ENCODE data around the gene SPOCD1.
A peak's percentile ranks its signal among the peaks of the same experiment; 100 is the strongest.

Gene SPOCD1

DNA sequence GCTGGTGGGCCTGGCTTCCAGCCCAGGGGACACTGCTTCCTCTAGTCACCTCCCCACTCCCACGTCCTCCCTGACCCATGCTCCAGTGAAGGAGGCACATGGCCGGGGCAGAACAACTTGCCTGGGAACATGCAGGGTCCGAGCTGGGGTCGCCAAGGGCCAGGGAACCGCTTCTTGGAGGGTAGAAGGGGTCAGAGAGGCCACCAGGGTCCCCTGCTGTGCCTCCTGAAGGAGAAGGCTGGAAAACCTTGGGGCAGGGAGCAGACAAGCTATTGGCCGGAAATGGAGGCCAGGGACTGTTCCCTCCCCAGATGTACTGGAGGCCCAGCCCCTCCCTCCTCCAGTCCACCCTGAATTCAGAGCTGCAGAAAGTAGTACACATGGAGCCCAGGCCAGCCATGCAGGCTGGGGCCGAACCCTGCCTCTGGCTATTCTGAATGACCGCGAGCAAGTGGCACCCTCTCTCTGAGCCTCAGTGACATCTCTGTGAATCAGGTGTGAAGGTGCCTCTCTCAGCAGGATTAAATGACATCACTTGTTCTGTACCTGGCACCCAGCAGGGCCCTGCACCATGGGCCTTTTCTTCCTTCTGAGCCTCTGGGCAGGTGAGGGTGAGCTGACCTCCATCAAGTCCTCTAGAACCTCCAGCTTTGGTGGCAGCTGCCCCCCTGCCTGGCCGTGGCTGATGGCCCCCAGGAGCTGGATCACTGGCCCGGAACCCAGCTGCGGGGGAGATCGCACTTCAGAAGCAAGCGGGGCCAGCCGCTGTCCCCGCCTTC lies 15.7 kb downstream of the SPOCD1 start:
- peak; percentile 29 for DNase-seq

DNA sequence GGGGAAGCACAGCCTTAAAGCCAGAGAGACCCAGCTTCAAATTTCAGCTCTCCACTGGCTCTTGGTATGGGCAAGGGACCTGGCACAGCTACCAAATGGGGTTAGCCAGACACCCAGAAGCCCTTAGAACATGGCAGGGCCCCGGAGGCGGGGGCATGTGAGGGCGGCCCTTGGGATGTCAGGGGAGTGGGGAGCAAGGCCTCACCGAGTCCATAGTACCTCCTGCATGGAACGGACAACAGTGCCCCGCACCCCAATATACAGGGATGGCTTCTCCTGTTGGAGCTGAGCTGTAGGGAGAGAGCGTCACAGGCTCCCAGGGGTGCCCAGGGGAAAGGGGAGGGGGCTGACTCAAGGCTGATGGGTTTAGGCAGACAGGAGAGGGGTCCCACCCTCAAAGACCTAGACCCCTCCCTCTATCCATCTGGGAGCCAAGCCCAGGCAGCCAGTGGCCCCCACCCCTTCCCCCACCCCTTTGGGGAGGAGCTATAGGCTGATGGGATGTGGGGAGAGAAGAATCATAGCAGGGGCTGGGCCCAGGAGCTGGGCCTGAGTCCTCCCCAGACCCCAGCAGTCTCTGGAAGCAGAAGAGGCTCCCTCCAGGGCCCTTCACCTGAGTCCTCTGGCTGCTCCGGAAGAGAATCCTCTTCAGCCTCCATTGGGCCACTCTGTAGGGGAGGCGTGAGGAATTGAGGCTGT lies 16.5 kb downstream of the SPOCD1 start:
- no peak for DNase-seq

- peak; percentile 92 for DNase-seq
Observed at GRCh38 chr1:31798433-31799195, 17.2 kb downstream of the SPOCD1 start.

DNA sequence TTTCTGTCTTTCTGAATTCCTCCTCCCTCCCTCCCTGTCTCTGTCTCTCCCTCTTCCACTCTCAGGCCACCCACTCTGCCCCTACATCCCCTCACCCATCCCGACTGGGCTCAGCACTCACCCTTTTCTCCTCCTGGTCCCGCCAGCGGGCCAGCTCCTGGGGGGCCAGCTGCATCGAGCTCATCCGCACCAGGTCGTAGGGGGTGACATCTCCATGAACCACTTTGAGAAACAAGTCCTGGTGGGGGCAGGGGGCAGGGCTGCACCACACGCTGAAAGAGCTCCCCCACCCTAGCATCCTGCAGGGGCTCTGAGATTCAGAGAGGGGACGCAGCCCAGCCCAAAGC lies 17.8 kb downstream of the SPOCD1 start:
- no peak for DNase-seq

- DNase-seq: no peak
Observed at GRCh38 chr1:31797216-31797615, 18.6 kb downstream of the SPOCD1 start.

DNA sequence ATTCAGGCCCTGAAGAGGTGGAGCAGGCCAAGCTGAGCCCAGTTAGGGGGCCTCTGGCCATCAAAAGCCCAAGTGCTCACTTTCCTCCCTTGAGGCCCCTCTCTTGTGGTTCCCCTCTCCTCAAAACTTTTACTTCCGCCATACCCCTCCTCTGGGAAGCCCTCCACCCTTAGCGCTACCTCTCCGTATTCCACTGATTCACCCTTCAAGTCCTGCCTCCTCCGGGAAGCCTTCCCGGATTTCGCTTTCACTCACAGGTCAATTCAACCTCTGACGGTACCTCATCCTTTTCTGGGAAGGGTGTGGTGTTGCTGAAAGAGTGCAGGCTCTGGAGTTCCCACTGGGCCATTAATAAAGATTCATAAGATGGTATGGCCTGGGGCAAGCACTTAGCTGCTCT lies 19.1 kb downstream of the SPOCD1 start:
- DNase-seq: no peak

GRCh38 chr1:31795801-31796621 lies 19.8 kb downstream of the SPOCD1 start:
- DNase-seq: no peak

DNA sequence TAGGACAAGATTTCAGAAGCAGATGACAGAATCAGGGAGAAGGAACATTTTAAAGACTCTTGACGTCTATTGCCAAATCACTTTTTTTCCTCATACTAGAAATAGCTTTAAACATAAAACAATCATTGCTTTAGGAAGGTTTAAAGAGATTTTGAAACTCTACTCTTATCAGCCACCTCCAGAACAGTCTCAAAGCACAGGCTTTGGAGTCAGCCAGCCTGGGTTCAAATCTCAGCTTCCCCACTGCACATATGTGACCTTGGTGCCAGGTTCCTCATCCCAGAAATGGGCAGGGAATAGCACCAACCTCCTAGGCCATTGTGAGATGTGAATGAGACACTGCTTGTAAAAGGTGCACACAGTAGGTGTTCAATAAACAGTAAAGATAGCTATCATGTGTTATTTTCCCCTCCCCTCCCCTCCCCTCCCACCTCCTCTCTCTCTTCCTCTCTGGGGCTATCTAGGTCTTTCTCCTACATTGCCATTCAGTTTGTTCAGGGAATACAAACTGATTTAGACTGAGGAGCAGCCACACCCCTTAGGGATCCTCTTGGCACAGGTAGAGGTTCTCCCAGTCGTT lies 20.6 kb downstream of the SPOCD1 start:
- no peak for DNase-seq

DNA sequence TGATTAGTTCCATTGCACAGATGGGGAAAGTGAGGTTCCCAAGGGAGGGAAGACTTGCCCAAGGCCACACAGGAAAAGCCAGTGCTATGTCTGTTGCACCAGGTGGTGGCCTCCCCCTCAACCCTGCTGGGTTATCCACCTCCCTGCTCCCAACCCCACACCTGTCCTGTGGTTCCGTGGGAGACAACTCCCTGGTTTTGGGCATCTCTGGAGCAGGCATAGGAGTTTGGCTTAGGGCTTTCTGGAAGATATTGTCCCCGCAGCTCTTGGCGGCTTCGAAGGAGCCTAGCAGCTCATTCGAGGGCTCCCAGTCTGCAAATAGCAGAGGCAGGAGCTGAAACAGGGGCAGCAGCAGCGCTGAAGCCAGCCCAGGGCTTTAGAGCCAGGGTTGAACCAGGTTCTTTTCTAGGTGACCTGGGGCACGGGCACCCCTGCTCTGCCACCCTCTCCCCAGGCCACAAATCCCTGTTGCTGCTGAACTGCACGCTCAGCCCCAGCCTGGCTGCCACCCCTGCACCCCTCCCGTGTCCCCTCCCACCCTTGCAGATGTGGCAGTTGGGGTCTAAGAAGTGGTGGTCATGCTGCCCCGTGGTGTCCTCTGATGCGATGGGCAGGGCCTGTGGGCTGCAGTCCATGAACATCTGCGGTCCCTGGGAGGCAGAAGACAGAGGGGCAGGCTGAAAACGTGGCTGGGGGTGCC lies 22.1 kb downstream of the SPOCD1 start:
- DNase-seq: no peak

DNA sequence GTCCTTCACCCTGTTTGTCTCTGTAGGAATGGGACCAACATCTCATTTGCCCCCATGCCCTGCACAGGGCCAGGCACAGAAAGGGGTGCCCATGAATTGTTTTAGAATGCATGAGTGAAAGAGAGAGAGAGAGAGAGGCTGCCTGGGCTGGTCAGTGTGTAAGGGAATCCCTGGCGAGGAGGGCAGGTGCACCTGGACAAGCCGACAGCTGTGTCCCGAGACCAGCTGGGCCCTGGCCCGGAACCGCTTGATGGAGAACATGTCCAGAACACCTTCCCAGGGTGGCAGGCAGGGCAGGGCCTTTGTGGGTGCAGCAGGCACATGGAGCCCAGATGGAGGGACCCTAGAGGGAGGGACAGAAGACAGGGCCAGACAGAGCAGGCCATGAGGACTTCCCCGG lies 22.7 kb downstream of the SPOCD1 start:
- no peak for DNase-seq

DNA sequence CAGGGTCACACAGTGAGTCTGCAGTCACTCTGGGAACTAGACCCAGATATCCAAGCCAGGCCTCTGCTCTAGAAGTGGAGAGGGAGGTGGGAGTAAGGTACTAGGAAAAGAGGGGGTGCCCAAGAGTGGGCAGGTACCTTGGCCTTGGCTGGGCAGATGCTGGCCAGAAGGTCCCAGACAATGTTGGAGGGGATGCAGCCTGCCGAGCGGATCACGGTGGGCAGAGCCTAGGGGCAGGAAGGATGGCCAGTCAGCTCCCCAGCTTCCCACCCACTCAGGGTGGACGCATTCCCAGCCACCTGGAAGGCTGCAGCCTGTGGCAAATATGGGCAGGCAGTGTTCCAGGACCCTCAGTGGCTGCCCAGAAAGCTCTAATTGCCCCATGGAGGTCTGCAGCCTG lies 23.3 kb downstream of the SPOCD1 start:
- DNase-seq: no peak

- no peak for DNase-seq
Observed at GRCh38 chr1:31792116-31792515, 23.7 kb downstream of the SPOCD1 start.

GRCh38 chr1:31791131-31791858 lies 24.5 kb downstream of the SPOCD1 start:
- DNase-seq: no peak

DNA sequence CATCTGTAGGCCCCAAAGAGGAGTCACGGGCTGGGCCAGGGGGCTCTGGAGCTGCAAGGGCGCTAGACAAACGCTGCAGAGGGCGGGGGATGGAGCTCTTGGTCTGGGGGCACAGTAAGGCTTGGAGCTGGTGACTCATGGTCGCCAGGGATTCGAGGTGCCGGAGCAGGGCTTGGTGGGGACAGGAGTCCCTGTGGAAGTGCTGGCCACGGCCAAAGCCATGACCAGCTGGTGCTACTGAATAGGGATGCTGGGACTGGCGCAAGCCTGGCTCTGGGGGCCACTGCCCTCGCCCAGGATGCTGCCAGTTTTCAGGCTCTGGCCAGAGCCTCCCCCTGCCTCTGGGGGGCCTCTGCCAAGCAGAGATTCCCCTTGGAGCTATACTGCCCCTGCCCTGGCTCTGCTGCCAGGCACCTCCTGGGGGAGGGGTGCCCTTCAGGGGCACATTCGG lies 25.2 kb downstream of the SPOCD1 start:
- no peak for DNase-seq

- DNase-seq: no peak
Observed at GRCh38 chr1:31790140-31790539, 25.7 kb downstream of the SPOCD1 start.

GRCh38 chr1:31789259-31790065 lies 26.4 kb downstream of the SPOCD1 start:
- DNase-seq: peak; percentile 83

DNA sequence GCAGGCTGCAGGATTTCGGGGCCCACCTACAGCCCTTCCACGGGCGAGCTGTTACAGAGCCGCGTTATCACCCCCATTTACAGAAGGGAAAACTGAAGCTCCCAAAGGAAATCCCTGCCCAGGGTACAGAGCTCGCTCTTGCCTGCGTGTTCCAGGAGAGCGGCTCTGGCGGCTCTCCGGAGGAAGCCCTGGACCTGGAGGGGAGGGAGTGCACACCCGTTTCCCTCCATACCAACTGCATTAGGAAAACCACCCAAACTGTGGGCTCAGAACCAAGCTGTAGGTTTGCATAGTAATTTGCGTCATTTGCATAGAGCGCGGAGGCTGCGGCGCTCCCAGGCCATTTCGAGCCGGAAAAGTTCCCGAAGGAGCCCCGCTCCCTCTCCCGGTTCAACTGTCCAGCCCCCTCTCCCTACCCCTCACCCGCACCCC lies 27.0 kb downstream of the SPOCD1 start:
- DNase-seq: peak; percentile 52

- peak; percentile 94 for DNase-seq
Observed at GRCh38 chr1:31788138-31788824, 27.5 kb downstream of the SPOCD1 start.

- DNase-seq: no peak
Observed at GRCh38 chr1:31787786-31788137, 28.1 kb downstream of the SPOCD1 start.

- DNase-seq: no peak
Observed at GRCh38 chr1:31787261-31787660, 28.6 kb downstream of the SPOCD1 start.
